ENCODE measurements around the gene GPC1.
"Not testable (repeated sequence)": the region's sequence is repeated elsewhere in the genome, so short reads cannot be mapped to it uniquely, and the experiment has no call there.

GPC1 gene

GRCh38 chr2:240469239-240469636, 33.8 kb downstream of the GPC1 start:
- DNase-seq: no peak

DNA sequence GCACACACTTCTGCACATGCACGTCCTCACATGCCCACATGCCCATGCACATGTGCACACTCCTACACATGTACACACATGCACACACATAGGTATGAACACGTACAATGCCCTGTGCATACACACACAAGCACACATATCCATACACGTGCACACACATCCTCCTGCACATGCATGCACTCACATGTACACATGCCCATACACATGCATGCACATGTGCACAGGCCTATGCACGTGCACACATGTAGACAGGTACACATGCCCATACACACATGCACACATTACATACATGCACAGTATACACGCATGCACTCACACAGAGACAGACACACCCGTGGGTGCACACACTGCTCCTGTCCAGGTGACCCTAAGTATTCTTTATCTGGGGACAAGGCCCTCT, 34.3 kb downstream of the GPC1 start:
- no peak for DNase-seq

DNA sequence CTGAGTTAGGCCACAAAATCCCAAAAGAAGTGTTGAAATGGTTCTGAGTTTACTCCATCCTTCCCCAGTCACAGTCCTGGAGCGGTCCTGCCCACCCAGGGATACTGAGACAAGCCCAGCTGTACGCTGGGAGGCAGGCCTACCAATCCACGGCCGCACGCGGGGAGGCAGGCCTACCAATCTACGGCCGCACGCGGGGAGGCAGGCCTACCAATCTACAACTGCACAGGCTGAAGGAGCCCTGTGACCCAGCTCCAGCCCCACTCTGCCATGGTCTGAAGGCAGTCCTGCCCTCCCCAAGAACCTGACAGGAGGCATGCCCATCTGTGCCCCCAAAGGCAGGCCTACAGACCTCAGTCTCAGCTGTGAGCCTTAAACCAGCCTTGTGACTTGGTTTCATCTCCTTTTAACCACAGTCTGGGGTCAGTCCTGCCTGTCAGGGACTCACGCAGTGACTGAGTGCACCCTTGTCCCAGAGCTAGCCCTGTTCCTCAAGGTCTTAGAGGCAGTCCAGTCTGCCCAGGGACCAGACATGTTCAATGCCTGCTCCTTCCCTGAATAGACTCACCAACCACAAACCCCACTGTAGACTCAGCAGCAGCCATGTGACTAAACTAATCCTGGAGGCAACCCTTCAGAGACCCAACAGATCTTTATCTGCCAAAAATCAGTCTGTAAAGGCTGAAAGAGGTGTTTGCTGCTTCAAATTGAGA, 36.8 kb downstream of the GPC1 start:
- no peak for DNase-seq

DNA sequence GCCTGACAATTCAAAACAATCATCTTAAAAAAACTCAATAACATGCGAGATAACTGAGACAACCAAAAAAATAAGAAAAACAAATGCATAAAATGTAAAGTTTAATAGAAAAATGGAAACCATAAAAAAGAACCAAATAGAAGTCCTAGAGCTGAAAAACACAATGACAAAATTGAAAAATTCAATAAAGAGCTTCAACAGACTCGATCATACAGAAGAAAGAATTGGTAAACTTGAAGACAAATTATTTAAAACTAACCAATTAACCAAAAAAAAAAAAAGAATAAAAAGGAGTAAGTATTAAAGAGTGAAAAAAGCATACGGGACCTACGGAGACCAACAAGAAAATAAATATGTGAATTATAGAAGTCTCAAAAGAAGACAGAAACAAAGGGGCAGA, 37.7 kb downstream of the GPC1 start:
- no peak for DNase-seq

GRCh38 chr2:240477916-240478315, 42.5 kb downstream of the GPC1 start:
- no peak for DNase-seq

GRCh38 chr2:240478346-240479110, 43.1 kb downstream of the GPC1 start:
- no peak for DNase-seq

DNA sequence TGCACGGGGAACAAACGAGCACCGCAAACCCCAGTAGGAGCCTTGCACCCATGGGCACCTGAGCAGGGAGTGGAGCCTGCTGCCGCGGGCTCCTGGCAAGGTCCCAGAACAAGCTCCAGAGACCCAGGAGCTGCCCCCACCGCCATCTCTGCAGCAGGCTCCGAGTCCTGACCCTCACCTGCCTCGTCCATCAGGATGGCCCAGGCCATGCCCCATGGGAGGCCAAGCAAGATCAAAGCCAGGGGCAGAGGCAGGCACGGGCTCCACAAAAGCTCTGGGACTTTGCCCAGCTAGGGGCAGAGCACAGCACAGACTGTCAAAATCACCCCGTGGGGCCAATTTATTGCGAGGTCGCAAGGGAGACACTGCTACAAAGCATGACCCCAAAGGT, 43.6 kb downstream of the GPC1 start:
- no peak for DNase-seq

DNA sequence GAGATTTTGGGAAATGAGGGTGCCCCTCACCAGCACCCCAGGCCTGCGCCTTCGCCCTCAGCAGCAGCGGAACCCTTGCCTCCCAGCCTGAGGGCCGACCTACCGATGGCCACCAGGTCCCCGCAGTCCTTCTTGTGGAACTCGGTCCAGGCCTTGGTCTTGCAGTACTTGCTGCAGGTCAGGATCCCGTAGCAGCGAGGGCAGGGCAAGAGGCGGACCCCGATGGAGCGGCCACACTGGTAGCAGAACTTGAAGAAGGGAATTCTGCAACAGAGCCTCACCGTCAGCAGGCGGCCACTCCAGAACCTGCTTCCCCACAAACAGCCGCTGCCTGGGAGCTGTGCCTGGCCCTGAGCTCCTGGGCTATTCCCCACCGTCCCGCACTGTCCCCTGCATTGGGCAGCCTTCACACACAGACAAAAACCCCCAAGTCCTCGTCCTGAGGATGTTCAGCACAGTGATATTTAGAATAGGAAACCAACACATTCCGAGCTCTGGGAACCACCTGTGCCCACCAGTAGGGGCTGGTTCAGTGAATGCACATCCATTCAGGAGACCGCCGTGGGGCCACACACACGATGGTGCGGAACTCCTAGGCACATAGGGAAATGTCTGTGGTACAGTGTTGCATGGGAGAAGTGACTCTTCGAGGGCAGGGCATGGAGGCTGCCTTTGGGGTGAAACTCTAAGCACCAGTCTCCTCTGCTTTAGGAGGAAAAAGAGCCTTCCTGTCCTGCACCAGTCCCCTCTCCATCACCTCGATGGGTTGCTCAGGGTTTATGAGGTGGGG, 45.6 kb downstream of the GPC1 start:
- DNase-seq: no peak

GRCh38 chr2:240481720-240482119, 46.3 kb downstream of the GPC1 start:
- DNase-seq: no peak

- DNase-seq: no peak
Observed at GRCh38 chr2:240482141-240482540, 46.7 kb downstream of the GPC1 start.

GRCh38 chr2:240491483-240491882, 56.0 kb downstream of the GPC1 start:
- no peak for DNase-seq

DNA sequence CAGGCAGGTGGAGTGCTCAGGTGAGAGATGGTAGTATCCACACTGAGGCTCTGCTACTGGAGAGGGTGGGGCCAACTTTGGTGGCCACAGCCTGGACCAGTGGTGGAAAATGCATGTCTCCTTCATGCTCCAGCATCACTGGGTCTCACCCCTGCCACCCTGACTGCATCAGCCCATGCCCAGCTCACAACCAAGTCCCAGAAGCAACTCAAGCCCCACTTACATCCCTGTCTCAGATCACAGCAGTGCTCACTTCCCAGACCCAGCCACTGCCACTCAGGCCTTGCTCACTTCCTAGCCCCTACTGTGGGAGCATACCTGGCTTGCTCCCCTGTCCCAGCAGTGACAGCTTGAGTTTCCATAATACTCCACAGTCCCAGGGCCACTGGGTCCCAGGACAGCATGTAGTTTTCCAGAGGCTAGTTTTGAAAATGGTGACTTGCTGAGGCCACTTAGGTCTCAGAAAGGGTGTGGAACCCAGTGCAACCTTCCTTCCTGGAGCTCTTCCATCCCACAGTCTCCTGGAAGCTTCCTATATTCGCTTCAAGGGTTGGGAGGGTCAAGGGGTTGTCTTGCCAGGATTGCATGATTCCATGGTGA, 58.8 kb downstream of the GPC1 start:
- DNase-seq: no peak

GRCh38 chr2:240494942-240495341, 59.5 kb downstream of the GPC1 start:
- DNase-seq: not testable (repeated sequence)

GRCh38 chr2:240497082-240497481, 61.6 kb downstream of the GPC1 start:
- DNase-seq: not testable (repeated sequence)

GRCh38 chr2:240498171-240498957, 62.9 kb downstream of the GPC1 start:
- DNase-seq: no peak

GRCh38 chr2:240498958-240499260, 63.4 kb downstream of the GPC1 start:
- no peak for DNase-seq

DNA sequence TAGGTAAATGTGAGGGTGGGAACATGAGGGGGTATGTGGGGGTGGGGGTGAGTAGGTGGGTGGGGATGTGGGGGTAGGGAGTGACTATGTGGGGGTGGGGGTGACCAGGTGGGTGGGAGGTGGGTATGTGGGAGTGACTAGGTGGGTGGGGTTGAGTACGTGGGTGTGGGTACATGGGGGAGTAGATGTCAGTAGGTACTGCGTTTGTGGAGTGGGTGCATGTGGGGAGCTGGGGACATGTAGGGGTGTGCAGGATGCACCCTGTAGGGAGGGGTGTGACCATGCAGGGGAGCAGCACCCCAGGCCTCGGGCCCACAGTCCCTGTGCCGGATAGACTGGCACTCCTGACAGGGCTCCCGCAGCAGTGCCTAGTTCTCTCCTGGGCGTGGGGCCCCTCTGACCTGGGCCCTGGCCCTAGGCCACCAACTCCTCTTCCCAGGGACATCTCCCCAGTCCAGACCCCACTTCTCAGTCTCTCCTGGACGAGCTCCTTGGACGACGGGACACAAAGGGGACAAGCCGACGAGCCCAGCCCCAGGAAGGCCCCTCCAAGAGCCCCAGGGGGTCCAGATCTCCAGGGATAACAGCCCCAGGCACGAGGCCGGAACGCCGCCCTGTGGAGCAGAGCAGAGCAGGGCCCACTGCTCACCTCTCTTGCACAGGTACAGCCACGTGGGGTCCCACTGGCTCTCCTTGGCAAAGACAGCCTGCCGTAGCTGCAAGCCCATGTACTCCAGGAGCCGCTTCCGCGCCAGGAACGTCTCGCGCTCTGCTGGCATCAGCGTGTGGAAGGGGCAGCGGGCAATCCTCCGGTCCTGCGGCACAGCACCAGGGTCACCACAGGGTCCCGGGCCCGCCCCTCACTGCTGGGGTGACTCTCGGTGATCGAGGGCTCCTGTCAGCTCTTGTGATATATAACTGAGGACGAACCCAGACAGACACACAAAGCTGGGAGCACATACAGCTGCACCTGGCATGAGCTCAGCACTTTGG, 64.1 kb downstream of the GPC1 start:
- DNase-seq: no peak

DNA sequence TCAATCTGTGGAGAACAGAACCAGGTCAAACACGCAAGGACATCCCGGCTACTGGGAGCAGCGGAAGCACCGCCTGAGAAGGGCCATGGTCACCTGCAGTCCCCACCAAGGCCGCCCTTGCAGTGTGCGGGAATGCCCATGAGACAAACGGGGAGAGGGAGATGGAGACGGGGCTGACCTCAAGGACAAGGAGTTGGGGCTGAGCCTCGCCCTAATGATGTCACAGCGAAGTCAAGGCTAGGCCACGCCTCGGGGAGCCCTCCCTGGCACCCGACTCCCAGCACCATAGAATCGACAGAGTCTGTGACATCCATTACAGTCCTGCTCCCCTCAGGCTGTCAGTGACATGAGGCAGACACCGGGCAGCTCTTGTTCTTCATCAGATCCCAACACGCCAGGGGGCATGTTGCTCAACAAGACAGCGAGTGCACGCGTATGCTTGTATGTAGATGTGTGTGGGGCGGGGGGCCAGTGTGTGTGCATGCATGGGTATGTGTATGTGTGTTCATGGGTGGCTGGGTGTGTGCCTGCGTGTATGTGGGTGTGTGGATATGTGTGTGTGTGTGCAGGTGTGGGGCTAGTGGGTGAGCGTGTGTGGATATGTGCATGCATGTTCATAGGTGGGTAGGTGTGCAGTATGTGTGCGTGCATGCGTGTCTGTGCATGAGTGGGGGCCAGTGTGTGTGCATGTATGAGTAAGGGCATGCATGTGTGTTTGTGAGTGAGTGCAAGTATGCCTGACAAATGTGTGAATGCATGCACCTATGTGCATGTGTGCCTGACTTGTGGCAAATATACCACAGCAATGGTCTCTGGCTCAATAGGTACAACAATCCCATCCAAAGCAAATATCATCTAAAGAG, 65.3 kb downstream of the GPC1 start:
- no peak for DNase-seq

DNA sequence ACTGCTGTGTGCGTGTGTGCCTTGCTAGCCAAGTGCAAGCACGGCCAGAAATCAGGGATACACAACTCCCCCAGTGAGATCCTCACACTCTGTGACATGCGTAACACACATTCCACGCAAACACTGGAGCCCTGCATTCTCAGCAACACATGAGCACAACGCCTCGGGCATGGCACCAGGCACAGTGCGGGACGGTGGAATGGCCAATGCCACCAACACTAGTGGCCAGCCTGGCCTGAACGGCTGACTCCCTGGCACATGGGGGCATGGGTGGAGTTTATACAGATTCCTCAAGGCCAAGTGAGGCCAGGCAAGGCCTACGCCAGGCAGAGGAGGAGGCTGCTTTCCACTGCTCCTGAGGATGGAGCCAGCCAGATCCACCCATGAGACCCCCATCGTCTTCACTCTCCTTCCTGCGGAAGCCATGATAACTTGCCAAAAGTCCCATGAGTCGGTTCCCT, 66.1 kb downstream of the GPC1 start:
- no peak for DNase-seq

GRCh38 chr2:240502059-240502429, 66.6 kb downstream of the GPC1 start:
- DNase-seq: no peak

All from GDM1 (cell line).